GM19455 (cell line): Measurements from ENCODE around the gene SPINT2.
"Not testable (repeated sequence)": the region's sequence is repeated elsewhere in the genome, so short reads cannot be mapped to it uniquely, and the experiment has no call there.

Source experiments
- ATAC-seq: cut with Tn5 transposase; IDR thresholded peaks from one replicate; pipeline ENCODE4 v1.9.1; 2021; ENCODE audit not compliant: unreplicated experiment

Gene SPINT2

DNA sequence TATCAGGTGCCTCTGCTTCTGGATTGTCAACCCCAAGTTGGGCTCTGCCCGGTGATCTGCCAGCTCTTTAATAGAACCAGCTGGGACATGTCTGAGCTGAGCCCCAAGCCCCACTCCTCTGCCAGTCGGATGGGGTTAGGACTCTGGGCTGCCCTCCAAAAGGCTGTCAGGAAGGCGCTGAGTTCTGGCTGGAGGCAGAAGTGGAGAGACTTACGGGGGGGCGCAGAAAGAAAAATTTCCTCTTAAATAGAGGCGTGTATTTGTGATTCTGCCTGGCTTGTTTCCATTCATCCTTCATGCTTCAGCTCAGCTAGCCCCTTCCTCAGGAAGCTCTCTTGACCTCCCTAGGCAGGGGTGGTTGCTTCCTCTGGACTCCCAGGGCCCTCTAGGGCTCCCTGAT lies 54.3 kb downstream of the SPINT2 start:
- ATAC-seq = no peak

DNA sequence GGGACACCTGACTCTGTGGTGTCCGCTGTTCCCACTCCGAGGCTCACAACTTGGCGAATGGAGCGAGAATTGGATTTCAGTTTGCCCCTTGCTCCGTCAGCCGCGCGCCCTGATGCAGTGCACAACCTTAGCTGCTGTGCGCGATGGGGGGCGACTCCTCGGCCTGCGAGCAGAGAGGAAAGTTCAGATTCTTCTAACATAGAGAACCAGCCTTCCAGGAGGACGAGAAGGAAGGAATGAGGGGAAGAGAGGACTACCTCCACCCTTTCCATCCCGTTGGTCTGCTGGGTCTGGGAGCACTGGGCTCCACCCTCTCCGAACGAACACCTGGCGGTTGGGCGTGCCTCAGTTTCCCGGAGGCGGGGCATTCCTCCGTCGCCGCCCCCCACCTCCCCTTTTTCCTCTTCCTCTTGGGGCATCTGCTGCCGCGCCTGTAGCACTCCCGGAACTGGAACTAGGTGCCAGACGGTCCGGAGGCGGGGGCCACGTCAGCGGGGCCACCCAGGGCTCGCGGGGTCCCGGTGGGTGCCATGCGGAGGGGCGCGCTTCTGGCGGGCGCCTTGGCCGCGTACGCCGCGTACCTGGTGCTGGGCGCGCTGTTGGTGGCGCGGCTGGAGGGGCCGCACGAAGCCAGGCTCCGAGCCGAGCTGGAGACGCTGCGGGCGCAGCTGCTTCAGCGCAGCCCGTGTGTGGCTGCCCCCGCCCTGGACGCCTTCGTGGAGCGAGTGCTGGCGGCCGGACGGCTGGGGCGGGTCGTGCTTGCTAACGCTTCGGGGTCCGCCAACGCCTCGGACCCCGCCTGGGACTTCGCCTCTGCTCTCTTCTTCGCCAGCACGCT lies 55.3 kb downstream of the SPINT2 start, which contains the start of gene KCNK6:
Gene KCNK6 (plus strand): TSS at position 425 of the 838 bp plus-strand sequence. CDS start 106 bp downstream, at position 531.
- ATAC-seq = no peak

DNA sequence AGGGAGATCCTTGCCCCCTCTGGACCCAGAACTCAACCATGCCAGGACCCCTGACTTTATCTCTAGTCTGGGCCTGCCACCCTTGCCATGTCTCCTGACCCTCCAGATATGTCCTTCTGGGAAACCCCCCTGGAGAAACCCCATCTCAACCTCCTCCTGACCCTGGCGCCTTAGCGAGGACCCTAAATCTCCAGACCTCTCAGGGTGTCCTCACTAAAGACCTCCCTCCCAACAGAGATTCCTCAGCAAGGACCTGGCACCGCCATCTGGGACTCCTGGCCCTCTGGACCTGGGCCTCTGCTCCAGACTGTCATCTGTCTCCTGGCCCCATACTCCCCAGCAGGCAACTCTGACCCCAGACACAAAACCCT lies 56.6 kb downstream of the SPINT2 start:
- no peak for ATAC-seq

DNA sequence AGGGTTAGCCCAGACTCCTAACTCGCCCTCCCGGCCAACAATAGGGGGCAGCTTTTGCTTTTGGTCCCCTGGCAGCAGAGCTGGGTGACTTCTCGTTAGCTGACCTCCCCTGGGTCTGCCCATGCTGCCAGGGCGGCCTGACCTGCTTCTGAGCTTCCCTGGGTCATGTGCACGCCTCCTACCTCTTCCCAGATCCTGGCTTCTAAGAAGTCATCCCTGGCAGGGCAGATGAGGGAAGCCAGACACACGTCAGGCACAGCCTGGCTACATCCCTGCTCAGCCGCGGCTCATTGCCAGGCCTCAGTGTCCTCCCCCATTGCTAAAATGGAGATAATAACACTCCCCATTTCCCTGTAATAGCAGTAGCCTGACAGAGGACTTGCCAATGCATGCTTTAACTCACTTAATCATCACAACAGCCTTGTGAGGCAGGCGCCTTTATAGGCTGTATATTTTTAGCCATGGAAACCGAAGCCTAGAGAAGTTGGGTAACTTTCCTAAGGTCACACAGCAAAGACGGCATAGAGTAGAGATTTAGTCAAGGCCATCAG lies 57.3 kb downstream of the SPINT2 start:
- no peak for ATAC-seq

DNA sequence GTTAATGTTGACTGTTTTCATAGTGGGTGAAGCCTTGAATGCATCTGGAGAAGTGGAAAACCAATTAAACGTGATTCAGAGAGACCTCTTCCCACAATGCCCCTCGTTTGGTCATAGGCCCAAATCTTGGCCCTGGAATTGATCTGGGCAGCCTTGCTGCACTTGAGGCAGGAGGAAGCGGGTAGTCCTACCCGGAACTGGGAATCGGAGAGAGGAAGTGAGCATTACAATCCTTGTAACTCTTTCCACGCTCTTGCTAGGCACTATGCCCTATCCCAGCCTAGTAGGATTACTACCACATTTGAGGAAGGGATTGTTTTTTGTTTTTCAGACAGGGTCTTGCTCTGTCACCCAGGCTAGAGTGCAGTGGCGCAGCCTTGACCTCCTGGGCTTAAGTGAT lies 58.9 kb downstream of the SPINT2 start:
- no peak for ATAC-seq

DNA sequence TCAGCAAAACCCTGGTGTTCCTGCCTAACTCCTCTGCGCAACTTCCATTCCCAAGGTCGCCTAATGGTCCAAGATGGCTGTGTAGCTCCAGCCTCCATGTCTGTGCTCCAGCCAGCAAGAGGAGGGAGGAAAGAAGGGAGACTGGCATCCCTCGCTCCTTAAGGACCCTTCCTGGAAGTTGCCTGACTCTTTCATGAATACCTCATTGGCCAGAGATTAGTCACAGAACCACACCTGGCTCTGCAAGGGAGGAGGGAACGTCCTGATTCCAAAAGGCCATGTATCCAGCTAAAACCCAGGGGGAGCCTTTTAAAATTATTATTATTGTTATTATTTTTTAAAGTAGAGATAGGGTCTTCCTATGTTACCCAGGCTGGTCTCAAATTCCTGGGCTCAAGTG lies 60.1 kb downstream of the SPINT2 start:
- no peak for ATAC-seq

DNA sequence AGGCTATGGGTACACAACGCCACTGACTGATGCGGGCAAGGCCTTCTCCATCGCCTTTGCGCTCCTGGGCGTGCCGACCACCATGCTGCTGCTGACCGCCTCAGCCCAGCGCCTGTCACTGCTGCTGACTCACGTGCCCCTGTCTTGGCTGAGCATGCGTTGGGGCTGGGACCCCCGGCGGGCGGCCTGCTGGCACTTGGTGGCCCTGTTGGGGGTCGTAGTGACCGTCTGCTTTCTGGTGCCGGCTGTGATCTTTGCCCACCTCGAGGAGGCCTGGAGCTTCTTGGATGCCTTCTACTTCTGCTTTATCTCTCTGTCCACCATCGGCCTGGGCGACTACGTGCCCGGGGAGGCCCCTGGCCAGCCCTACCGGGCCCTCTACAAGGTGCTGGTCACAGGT lies 62.2 kb downstream of the SPINT2 start:
- no peak for ATAC-seq

DNA sequence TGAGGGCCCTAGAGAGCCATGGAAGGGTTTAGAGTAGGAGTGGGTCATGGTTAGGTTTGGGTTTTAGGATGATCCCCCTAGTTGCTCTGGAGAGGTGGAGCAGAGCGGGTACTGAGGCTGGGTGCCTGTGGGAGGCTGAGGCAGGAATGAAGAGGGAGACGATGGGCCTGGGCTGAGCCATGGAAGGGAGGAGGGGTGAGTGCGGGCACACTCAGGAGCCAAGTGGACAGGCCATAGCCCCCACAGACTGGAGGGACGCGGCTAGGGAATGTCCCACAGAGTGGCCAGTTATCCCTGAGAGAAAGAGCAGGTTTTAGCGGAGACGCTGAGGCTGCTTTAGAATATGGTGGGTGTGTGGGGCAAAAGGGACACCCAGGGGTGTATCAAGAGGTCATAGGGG lies 65.3 kb downstream of the SPINT2 start:
- no peak for ATAC-seq

DNA sequence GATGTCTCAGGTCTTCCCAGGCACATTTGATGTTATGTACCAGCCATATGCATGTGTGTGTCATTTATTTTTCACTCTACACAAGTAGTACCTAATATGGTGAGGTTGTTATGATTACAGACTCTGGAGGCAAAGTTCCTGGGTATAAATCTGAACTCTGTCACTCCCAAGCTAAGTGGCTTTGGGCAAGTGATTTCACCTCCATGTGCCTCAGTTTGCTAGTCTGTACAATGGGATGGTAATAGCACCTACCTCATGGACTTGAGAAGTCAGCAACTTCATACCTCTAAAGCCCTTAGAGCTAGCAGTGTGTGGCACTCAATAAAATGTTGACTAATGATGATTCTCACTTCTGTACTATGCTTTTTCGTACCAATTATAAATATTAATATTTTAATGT lies 67.4 kb downstream of the SPINT2 start:
- ATAC-seq = no peak

DNA sequence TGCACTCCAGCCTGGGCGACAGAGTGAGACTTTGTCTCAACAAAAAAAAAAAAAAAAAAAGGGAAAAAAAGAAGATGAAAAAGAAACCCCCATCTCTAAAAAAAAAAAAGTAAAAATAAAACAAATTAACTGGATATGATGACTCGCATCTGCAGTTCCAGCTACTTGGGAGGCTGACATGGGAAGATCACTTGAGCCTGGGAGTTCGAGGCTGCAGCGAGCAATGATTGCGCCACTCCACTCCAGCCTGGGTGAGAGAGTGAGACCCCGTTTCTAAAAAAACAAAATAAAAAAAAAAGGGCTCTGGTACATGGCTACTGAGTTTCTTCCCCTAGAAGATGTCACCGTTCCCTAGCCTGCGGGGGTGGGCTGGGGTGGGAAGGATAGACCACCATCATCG lies 68.9 kb downstream of the SPINT2 start:
- ATAC-seq = no peak

DNA sequence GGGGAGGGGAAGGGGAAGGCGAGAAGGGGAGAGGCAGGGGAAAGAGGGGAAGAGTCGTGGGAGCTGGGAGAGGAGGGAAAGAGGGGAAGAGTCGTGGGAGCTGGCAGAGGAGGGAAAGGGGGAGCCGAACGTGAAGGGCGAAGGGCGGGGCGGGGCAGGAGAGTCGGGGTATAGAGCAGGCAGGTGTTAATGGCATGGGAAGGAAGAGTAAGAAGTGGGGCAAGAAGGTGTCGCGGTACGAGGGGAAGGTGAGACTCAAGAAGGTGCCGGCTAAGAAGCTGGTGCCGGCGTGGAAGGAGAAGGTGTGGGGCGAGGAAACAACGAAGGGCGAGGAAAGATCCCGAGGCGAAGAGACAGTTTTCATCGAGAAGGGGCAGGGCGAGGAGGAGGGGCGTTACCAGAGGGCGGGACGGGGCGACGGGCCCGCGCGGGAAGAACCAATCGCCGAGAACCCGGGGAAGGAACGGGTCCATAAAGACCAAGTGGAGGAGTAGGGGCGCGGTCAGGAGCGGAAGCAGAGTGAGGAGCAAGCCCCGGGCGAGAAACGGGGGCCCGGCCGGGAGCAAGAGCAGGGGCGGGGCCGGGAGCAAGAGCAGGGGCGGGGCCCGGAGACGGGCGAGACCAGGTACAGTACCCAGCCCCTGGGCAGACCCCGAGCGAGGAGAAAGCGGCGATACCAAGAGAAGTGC lies 71.7 kb downstream of the SPINT2 start:
- ATAC-seq = peak; percentile 66

DNA sequence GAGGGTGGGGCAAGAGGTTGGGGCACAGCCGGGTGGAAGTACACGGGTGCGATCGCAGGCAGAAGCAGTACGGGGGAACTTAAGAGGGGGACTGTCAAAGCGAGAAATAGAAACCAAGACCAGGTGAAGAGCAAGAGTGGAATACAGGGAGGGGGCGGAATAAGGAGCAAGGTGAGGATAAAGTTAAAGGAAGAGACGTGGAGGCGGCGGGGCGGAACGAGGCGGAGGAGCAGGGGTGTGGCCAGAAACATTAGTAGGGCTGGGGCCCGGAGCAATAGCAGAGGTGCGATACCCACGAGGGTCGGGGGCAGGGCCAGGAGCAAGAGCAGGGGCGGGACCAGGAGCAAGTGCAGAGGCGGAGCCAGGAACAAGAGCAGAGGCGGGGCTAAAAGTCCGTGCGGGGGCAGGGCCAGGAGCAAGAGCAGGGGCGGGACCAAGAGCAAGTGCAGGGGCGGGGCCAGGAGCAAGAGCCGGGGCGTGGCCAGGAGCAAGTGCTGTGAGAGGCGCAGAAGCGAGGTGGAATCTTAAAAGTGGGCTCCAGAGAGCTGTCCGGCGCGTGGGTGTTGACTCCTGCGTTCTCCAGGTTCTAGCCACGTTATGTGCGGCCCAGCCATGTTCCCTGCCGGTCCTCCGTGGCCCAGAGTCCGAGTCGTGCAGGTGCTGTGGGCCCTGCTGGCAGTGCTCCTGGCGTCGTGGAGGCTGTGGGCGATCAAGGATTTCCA lies 72.4 kb downstream of the SPINT2 start:
- peak; percentile 48 for ATAC-seq

DNA sequence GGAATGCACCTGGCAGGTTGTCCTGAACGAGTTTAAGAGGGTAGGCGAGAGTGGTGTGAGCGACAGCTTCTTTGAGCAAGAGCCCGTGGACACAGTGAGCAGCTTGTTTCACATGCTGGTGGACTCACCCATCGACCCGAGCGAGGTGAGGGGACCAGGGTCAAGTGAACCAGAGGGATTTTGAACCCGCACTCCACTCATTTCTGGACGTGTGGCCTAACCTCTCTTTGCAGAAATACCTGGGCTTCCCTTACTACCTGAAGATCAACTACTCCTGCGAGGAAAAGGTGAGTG lies 72.9 kb downstream of the SPINT2 start:
- ATAC-seq = no peak

DNA sequence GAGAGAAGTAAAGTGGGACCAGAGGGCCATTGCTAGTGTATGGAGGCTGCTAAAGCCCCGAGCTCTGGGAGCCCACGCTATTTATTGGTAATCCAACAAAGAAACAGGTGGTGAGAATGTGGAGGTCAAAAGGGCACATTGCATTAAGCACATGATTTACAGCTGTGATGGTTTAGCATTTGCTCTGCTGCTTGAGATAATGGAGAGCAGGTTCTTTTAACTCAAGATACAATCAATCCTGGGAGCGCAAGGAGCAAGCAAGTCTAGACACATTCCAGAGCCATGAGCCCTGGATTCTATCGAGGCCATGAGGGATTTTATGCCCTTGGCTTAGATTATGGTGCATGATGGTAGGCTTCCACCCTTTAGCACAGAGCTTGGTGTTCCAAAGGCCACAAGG lies 74.6 kb downstream of the SPINT2 start:
- ATAC-seq = not testable (repeated sequence)

DNA sequence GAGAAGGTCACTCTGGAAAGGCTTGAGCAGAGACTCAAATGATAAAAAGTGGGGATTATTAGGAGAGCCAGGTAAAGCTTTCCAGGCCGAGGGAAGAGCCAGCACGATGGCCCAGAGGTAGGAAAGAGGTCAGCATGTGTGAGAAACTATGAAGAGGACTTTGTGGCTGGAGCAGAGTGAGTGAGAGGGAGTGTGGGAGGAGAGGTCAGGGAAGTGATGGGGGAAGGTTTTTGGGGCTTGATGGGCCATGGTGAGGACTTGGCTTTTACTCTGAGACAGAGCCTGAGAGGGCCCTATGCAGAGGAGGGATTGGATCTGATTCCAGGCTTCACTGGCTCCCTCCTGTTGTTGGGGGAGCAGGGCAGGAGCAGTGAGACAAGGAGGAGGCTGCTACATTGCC lies 76.6 kb downstream of the SPINT2 start:
- ATAC-seq = no peak
